H7 (cell line): ENCODE results near the gene HJURP. TPM values are rescaled to one million over a fixed set of nuclear protein-coding genes. Genes with fewer than 3 reads are reported as not detected.
"Not testable (repeated sequence)": the region's sequence is repeated elsewhere in the genome, so short reads cannot be mapped to it uniquely, and the experiment has no call there.

Experiments used
- DNase-seq: peaks from one replicate; pipeline ENCODE4 v3.0.0; 2012
- H3K27me3 ChIP-seq: 2 replicates; pipeline ENCODE4 v1.6.0; 2011; ENCODE audit warnings: mild to moderate bottlenecking, low read length; ENCODE audit not compliant: control insufficient read depth, insufficient read depth
- H3K36me3 ChIP-seq: replicated peaks from 2 replicates; pipeline ENCODE4 v1.5.1; 2011; ENCODE audit warnings: low read length; ENCODE audit not compliant: control insufficient read depth, insufficient read depth
- H3K4me3 ChIP-seq: 2 replicates; pipeline ENCODE4 v1.5.1; 2011; ENCODE audit warnings: low read depth, mild to moderate bottlenecking, control low read depth, low read length, moderate library complexity; ENCODE audit not compliant: insufficient read depth
- total RNA-seq: library from RNA; depleted of rRNA; stranded (reverse); fragments of >200 nt; shearing (Covaris generic); gene quantifications from 2 replicates; pipeline ENCODE4 v1.2.3, GENCODE V29; 2014; rRNA removed

HJURP gene
- total RNA-seq, result 61.6 and 84.5 TPM in 2 replicates

GRCh38 chr2:233854241-233854981, at the start of gene HJURP:
TSS of gene HJURP (minus strand) at chr2:233854535. CDS start at chr2:233854500, 35 bp downstream.
- DNase-seq, result peak; percentile 98
- no peaks in the 10 kb centered on the region for H3K27me3 ChIP-seq
- H3K4me3 ChIP-seq, result peak within 1 kb of the TSS; percentile 98

GRCh38 chr2:233901884-233902283, 47.5 kb upstream of the HJURP start:
- DNase-seq, result no peak
- no peaks in the 10 kb centered on the region for H3K27me3 ChIP-seq

More at GRCh38 chr2:233854241-233854981, at the start of gene HJURP:
- peaks cover 25% of the 10 kb centered on the region for H3K36me3 ChIP-seq

GRCh38 chr2:233901367-233901766, 47.0 kb upstream of the HJURP start:
- Histone ChIP-seq H3K36me3 (no peaks in the 10 kb centered on the region), H3K27me3 (no peaks in the 10 kb centered on the region), H3K4me3 (no peak overlapping the region)
- no peak for DNase-seq

More at GRCh38 chr2:233901884-233902283, 47.5 kb upstream of the HJURP start:
- Histone ChIP-seq H3K36me3 (no peaks in the 10 kb centered on the region), H3K4me3 (no peak overlapping the region)

GRCh38 chr2:233896253-233896652, 41.9 kb upstream of the HJURP start:
- not testable (repeated sequence) for H3K27me3 ChIP-seq, DNase-seq, H3K4me3 ChIP-seq, H3K36me3 ChIP-seq

- Histone ChIP-seq H3K4me3 (no peak overlapping the region), H3K27me3 (no peaks in the 10 kb centered on the region), H3K36me3 (no peaks in the 10 kb centered on the region)
- no peak for DNase-seq
Observed at GRCh38 chr2:233892793-233893192, 38.5 kb upstream of the HJURP start.

- Histone ChIP-seq H3K4me3 (no peak overlapping the region), H3K27me3 (no peaks in the 10 kb centered on the region), H3K36me3 (no peaks in the 10 kb centered on the region)
- no peak for DNase-seq
Observed at GRCh38 chr2:233882353-233882752, 28.0 kb upstream of the HJURP start.

- DNase-seq, H3K4me3 ChIP-seq, H3K36me3 ChIP-seq, H3K27me3 ChIP-seq: not testable (repeated sequence)
Observed at GRCh38 chr2:233872125-233872524, 17.8 kb upstream of the HJURP start.

GRCh38 chr2:233871432-233871831, 17.1 kb upstream of the HJURP start:
- no peak for DNase-seq
- no peaks in the 10 kb centered on the region; the same call in 1 of the 2 replicates for H3K27me3 ChIP-seq
- peaks cover 6% of the 10 kb centered on the region for H3K36me3 ChIP-seq
- no peak overlapping the region for H3K4me3 ChIP-seq

- peak; percentile 90 for DNase-seq
- H3K27me3 ChIP-seq, result no peaks in the 10 kb centered on the region; the same call in 1 of the 2 replicates
- peak within 1 kb of the TSS; percentile 61 for H3K4me3 ChIP-seq
- H3K36me3 ChIP-seq, result peaks cover 7% of the 10 kb centered on the region
Observed at GRCh38 chr2:233867993-233868532, 13.7 kb upstream of the HJURP start, which contains the start of gene MSL3B. TSS of gene MSL3B (minus strand) at chr2:233868386.

GRCh38 chr2:233866479-233866878, 12.1 kb upstream of the HJURP start:
- Histone ChIP-seq H3K27me3 (no peaks in the 10 kb centered on the region; the same call in 1 of the 2 replicates), H3K4me3 (no peak overlapping the region)

GRCh38 chr2:233865838-233866237, 11.5 kb upstream of the HJURP start:
- Histone ChIP-seq H3K4me3 (no peak overlapping the region), H3K36me3 (peaks cover 7% of the 10 kb centered on the region), H3K27me3 (no peaks in the 10 kb centered on the region; the same call in 1 of the 2 replicates)
- peak; percentile 61 for DNase-seq

More at GRCh38 chr2:233866479-233866878, 12.1 kb upstream of the HJURP start:
- H3K36me3 ChIP-seq, result peaks cover 7% of the 10 kb centered on the region
- no peak for DNase-seq

- Histone ChIP-seq H3K36me3 (peaks cover 7% of the 10 kb centered on the region), H3K27me3 (no peaks in the 10 kb centered on the region), H3K4me3 (no peak overlapping the region)
- no peak for DNase-seq
Observed at GRCh38 chr2:233862261-233862768, 8.0 kb upstream of the HJURP start.

- H3K27me3 ChIP-seq, result no peaks in the 10 kb centered on the region
- peaks cover 1% of the 10 kb centered on the region; the same call in 1 of the 2 replicates for H3K36me3 ChIP-seq
- no peak for DNase-seq
- H3K4me3 ChIP-seq, result no peak overlapping the region
Observed at GRCh38 chr2:233858331-233858730, 4.0 kb upstream of the HJURP start.

GRCh38 chr2:233857511-233858141, 3.3 kb upstream of the HJURP start:
- Histone ChIP-seq H3K4me3 (no peak overlapping the region), H3K36me3 (peaks cover 2% of the 10 kb centered on the region; the same call in 1 of the 2 replicates), H3K27me3 (no peaks in the 10 kb centered on the region)
- DNase-seq, result peak; percentile 72
